Endothelial cell of umbilical vein (primary cell): Measurements from ENCODE around the gene DPP9. TPM values are rescaled to one million over a fixed set of nuclear protein-coding genes. Genes with fewer than 3 reads are reported as not detected.

Source experiments
- BruUV-seq: library from RNA; stranded (reverse); fragments of 400-500 nt; replicated peaks from 2 replicates; lab custom pipeline; 2021; lab: Mats Ljungman, UMichigan
- CTCF ChIA-PET: fragments of 300-600, 350-600 bp; sonication (Branson Sonifier 250); formaldehyde crosslinking; loops from one replicate; lab custom pipeline; 2021; ENCODE audit warnings: antibody characterized with exemption, inconsistent platforms; lab: Charles Lee
- POLR2A ChIA-PET: fragments of 300-600, 350-600 bp; sonication (Branson Sonifier 250); formaldehyde crosslinking; loops from one replicate; lab custom pipeline; 2021; ENCODE audit warnings: antibody characterized with exemption, inconsistent platforms; lab: Charles Lee
- DNase-seq: peaks from one replicate; pipeline ENCODE4 v3.0.0-alpha.2; 2011; ENCODE audit warnings: low read depth, low spot score
- FAIRE-seq: peaks from 2 replicates; lab custom pipeline; 2011; peaks lifted over from hg19 to GRCh38; lab: Jason Lieb, UNC
- H2AFZ ChIP-seq: 2 replicates; pipeline ENCODE4 v1.6.0; 2012; ENCODE audit warnings: low read depth, low read length, control low read depth, inconsistent platforms
- H3K27ac ChIP-seq: 2 replicates; pipeline ENCODE4 v1.5.1; 2011; ENCODE audit warnings: low read depth, mild to moderate bottlenecking, control low read depth, low read length, moderate library complexity; ENCODE audit not compliant: insufficient read depth
- H3K27me3 ChIP-seq, 2 experiments: 2 replicates each; pipeline versions ENCODE4 v1.6.0 to v1.6.1; 2011; ENCODE audit warnings: low read length in 2 of 2, mixed read lengths in 1 of 2; ENCODE audit not compliant: control insufficient read depth in 2 of 2, insufficient read depth in 2 of 2
- H3K36me3 ChIP-seq, 2 experiments: 2 replicates in 1 of 2; 3 replicates in 1 of 2; pipeline ENCODE4 v1.5.1; 2011; ENCODE audit warnings: low read length in 2 of 2, mild to moderate bottlenecking in 1 of 2, moderate library complexity in 1 of 2; ENCODE audit not compliant: control insufficient read depth in 2 of 2, insufficient read depth in 2 of 2; ENCODE audit errors: extremely low read depth in 1 of 2
- H3K4me1 ChIP-seq: 3 replicates; pipeline ENCODE4 v1.5.1; 2011; ENCODE audit warnings: mild to moderate bottlenecking, low read length; ENCODE audit not compliant: control insufficient read depth, insufficient read depth; ENCODE audit errors: extremely low read depth
- H3K4me2 ChIP-seq: 2 replicates; pipeline ENCODE4 v1.6.1; 2011; ENCODE audit warnings: low read length, control low read depth, mixed read lengths; ENCODE audit not compliant: insufficient read depth
- H3K4me3 ChIP-seq, 3 experiments: fragments of 200-600 bp in 1 of 3; sonication (generic), shearing (Covaris generic) in 1 of 3; replicated peaks in 1 of 3; 2 replicates each; pipeline ENCODE4 v1.5.1; 2011 to 2016; ENCODE audit warnings: control low read depth in 3 of 3, low read length in 3 of 3, mild to moderate bottlenecking in 2 of 3, inconsistent platforms in 1 of 3, low read depth in 1 of 3, moderate library complexity in 1 of 3; ENCODE audit not compliant: insufficient read depth in 1 of 3
- H3K79me2 ChIP-seq: 2 replicates; pipeline ENCODE4 v1.6.0; 2012; ENCODE audit warnings: low read length, inconsistent platforms; ENCODE audit not compliant: control insufficient read depth, insufficient read depth
- H3K9ac ChIP-seq: replicated peaks from 2 replicates; pipeline ENCODE3; 2011; ENCODE audit warnings: low read length, control low read depth; ENCODE audit not compliant: insufficient read depth; ENCODE audit errors: extremely low read depth
- H3K9me1 ChIP-seq: replicated peaks from 3 replicates; pipeline ENCODE4 v1.6.0; 2011; ENCODE audit warnings: mild to moderate bottlenecking, low read length; ENCODE audit not compliant: control insufficient read depth, insufficient read depth; ENCODE audit errors: extremely low read depth
- H3K9me3 ChIP-seq: replicated peaks from 2 replicates; pipeline ENCODE4 v1.5.1; 2012; ENCODE audit warnings: low read length, inconsistent platforms; ENCODE audit not compliant: control insufficient read depth, insufficient read depth
- H4K20me1 ChIP-seq: replicated peaks from 2 replicates; pipeline ENCODE3; 2011; ENCODE audit warnings: mild to moderate bottlenecking, low read length; ENCODE audit not compliant: control insufficient read depth, insufficient read depth; ENCODE audit errors: extremely low read depth
- EZH2 ChIP-seq: IDR thresholded peaks from 2 replicates; pipeline ENCODE4 v1.6.1; 2012; ENCODE audit warnings: borderline replicate concordance, low read depth, mild to moderate bottlenecking, moderate library complexity, low read length, inconsistent platforms; ENCODE audit not compliant: severe bottlenecking
- FOS ChIP-seq: IDR thresholded peaks from 2 replicates; pipeline ENCODE4 v1.6.1; 2011; ENCODE audit warnings: mild to moderate bottlenecking, low read length, moderate library complexity, borderline replicate concordance; ENCODE audit not compliant: insufficient read depth
- GATA2 ChIP-seq: IDR thresholded peaks from 2 replicates; pipeline ENCODE4 v1.7.0; 2011; ENCODE audit warnings: low read depth, mild to moderate bottlenecking, moderate library complexity, mixed read lengths, low read length; ENCODE audit not compliant: insufficient read length, insufficient read depth
- JUN ChIP-seq: IDR thresholded peaks from 2 replicates; pipeline ENCODE4 v1.6.1; 2011; ENCODE audit warnings: borderline replicate concordance, low read depth; ENCODE audit not compliant: insufficient read length, insufficient read depth
- MAX ChIP-seq: IDR thresholded peaks from 2 replicates; pipeline ENCODE4 v1.6.1; 2011; ENCODE audit not compliant: insufficient read depth, insufficient read length
- MYC ChIP-seq: IDR thresholded peaks from one replicate; pipeline ENCODE4 v1.6.1; 2011; ENCODE audit warnings: mild to moderate bottlenecking, low read depth, low read length
- POLR2A ChIP-seq: IDR thresholded peaks from 2 replicates; pipeline ENCODE4 v1.6.1; 2012; ENCODE audit warnings: low read depth, mild to moderate bottlenecking, control low read depth, low read length
- POLR2AphosphoS5 ChIP-seq: IDR thresholded peaks from 2 replicates; pipeline ENCODE4 v1.6.1; 2012; ENCODE audit warnings: low read depth, mild to moderate bottlenecking, control low read depth, low read length, moderate library complexity; ENCODE audit not compliant: insufficient read depth
- dilution Hi-C: fragments of 300-500 bp; cut with MboI; formaldehyde crosslinking; loops from one replicate; pipeline ENCODE4 v1.15.0; 2019; ENCODE audit warnings: low sequenced_read_pairs; ENCODE audit not compliant: extremely low pct_ligation_motif_present
- intact Hi-C: fragments of 100-400 bp; cut with micrococcal nuclease; formaldehyde crosslinking; loops from one replicate; pipeline ENCODE4 v1.10.0; 2022
- polyA plus RNA-seq, 4 experiments: library from polyadenylated mRNA; depleted of rRNA in 3 of 4; stranded (reverse) in 3 of 4; unstranded in 1 of 4; fragments of >200 nt; gene quantifications; 2 replicates each; pipeline versions ENCODE4 v1.2.1 to v1.2.3, GENCODE V29; 2011 to 2012; ENCODE audit warnings: missing spikeins in 1 of 4
- total RNA-seq: library from RNA; stranded (reverse); gene quantifications from 2 replicates; pipeline ENCODE4 v1.2.3, GENCODE V29; 2021
- TF ChIP-seq, protein P1 (sequence below), 2 donors: IDR thresholded peaks; 1 replicate in 1 of 2; 2 replicates in 1 of 2; pipeline ENCODE4 v1.5.1; 2011; ENCODE audit warnings: low read length in 2 of 2, mild to moderate bottlenecking in 2 of 2, moderate library complexity in 2 of 2, control low read depth in 1 of 2, inconsistent platforms in 1 of 2, low read depth in 1 of 2; ENCODE audit not compliant: insufficient read depth in 1 of 2; ENCODE audit errors: extremely low read depth in 1 of 2

DPP9 gene
- total and polyA plus RNA-seq, 2 donors (not counting 3 experiments of a cell fraction or from before 2014, with no cell fraction given): 31.5 to 98.0 TPM

DNA sequence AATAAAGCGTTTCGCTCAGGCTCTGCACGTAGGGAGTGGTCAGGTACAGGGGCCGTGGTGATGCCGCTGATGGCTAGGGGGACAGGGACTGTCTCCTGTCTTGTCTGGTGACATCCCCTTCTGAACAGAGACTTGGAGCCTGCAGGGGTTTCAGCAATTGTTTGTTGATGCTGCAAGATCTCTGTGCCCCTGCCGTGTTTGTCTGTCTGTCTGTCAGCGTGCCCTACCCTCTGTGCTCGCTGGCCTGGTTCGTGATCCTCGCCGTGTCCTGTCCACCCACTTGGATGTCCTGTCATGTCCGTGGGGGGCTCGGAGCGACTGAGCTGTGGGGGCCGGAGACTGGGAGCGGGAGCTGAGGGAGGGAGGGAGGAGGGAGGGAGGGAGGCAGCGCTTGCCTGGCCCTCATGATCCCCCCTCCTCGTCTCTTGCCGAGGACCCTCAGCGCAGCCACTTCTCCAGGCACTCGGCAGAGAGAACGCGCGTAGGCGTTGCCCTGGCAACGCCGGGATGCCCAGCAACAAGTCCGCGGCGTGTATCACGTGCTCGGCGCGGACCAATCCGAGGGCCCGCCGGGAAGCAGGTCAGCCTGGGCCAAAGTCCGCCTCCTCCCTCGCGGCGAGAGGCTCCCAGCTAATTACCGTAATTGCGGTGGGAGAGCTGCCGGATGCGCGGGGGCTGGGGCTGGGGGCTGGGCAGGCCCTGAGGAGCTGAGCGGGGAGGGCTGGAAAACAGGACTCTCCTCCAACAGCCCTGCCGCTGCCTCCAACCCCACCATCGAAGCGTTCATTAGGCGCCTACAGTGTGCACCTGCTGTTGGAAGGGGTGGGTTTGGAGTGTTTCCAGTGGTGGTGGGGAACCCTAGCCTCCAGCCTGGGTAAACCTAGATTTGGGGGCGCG is 36.0 kb upstream of the DPP9 start:
- H3K9me1 ChIP-seq: no peaks in the 10 kb centered on the region
- no peak overlapping the region for H3K9ac ChIP-seq
- peaks cover 0 to 2% of the 10 kb centered on the region in 2 experiments for H3K27me3 ChIP-seq
- POLR2A ChIA-PET: no interaction called here
- H4K20me1 ChIP-seq: no peaks in the 10 kb centered on the region
- H3K79me2 ChIP-seq: no peaks in the 10 kb centered on the region
- H3K27ac ChIP-seq: no peak overlapping the region
- no TSS peak for BruUV-seq
- H3K9me3 ChIP-seq: no peaks in the 10 kb centered on the region
- H3K4me1 ChIP-seq: peaks cover 3% of the 10 kb centered on the region
- intact Hi-C loops (no loop called here), dilution Hi-C loops (no loop called here)
- peak overlapping the region in 1 of 3 experiments; percentile 24 for H3K4me3 ChIP-seq
- TF ChIP-seq POLR2A (no peak), MAX (peak; percentile 86)
- DNase-seq: peak; percentile 83
- peak; percentile 85 for FAIRE-seq
- H2AFZ ChIP-seq: peak overlapping the region; percentile 78
- CTCF ChIA-PET: interaction anchor here (1.0 to 2.2 kb wide), 2 partner anchors 30 to 31 kb away, joined by 3 to 6 read pairs; no protein-coding TSS in a partner anchor
- H3K4me2 ChIP-seq: peak overlapping the region; percentile 67
- no peaks in the 10 kb centered on the region for H3K36me3 ChIP-seq

GRCh38 chr19:4758659-4759058 is 35.0 kb upstream of the DPP9 start:
- no peak for DNase-seq
- Histone ChIP-seq H3K9ac (no peak overlapping the region), H3K4me2 (no peak overlapping the region), H3K27me3 (peaks cover 0 to 2% of the 10 kb centered on the region in 2 experiments), H3K36me3 (no peaks in the 10 kb centered on the region), H3K9me1 (no peaks in the 10 kb centered on the region), H3K9me3 (no peaks in the 10 kb centered on the region), H3K4me3 (no peak overlapping the region), H4K20me1 (no peaks in the 10 kb centered on the region), H3K4me1 (peaks cover 3% of the 10 kb centered on the region), H3K27ac (no peak overlapping the region), H3K79me2 (no peaks in the 10 kb centered on the region), H2AFZ (no peak overlapping the region)
- dilution Hi-C loops (no loop called here), intact Hi-C loops (no loop called here)
- no TSS peak for BruUV-seq
- TF ChIP-seq EZH2 (no peak), MYC (no peak), FOS (no peak), GATA2 (no peak), MAX (no peak), POLR2A (no peak), POLR2AphosphoS5 (no peak), JUN (no peak)
- TF ChIP-seq, protein P1, sequence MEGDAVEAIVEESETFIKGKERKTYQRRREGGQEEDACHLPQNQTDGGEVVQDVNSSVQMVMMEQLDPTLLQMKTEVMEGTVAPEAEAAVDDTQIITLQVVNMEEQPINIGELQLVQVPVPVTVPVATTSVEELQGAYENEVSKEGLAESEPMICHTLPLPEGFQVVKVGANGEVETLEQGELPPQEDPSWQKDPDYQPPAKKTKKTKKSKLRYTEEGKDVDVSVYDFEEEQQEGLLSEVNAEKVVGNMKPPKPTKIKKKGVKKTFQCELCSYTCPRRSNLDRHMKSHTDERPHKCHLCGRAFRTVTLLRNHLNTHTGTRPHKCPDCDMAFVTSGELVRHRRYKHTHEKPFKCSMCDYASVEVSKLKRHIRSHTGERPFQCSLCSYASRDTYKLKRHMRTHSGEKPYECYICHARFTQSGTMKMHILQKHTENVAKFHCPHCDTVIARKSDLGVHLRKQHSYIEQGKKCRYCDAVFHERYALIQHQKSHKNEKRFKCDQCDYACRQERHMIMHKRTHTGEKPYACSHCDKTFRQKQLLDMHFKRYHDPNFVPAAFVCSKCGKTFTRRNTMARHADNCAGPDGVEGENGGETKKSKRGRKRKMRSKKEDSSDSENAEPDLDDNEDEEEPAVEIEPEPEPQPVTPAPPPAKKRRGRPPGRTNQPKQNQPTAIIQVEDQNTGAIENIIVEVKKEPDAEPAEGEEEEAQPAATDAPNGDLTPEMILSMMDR (IDR thresholded peaks at IDR 0.05; ENCODE audit: extremely low read depth in 1 of 2, insufficient read depth in 1 of 2, low read depth in 1 of 2, low read length in 2 of 2): no peak
- CTCF ChIA-PET: no interaction called here
- FAIRE-seq: no peak
- POLR2A ChIA-PET: no interaction called here
